Measurements from ENCODE around the gene HES5.

Gene HES5

GRCh38 chr1:2559509-2560298 lies 29.6 kb upstream of the HES5 start:
- no peak overlapping the region for H3K27ac ChIP-seq (ENCODE audit: poor library complexity, severe bottlenecking)
- H3K36me3 ChIP-seq (ENCODE audit: low read depth) = no peaks in the 10 kb centered on the region
- TF ChIP-seq, protein P1, sequence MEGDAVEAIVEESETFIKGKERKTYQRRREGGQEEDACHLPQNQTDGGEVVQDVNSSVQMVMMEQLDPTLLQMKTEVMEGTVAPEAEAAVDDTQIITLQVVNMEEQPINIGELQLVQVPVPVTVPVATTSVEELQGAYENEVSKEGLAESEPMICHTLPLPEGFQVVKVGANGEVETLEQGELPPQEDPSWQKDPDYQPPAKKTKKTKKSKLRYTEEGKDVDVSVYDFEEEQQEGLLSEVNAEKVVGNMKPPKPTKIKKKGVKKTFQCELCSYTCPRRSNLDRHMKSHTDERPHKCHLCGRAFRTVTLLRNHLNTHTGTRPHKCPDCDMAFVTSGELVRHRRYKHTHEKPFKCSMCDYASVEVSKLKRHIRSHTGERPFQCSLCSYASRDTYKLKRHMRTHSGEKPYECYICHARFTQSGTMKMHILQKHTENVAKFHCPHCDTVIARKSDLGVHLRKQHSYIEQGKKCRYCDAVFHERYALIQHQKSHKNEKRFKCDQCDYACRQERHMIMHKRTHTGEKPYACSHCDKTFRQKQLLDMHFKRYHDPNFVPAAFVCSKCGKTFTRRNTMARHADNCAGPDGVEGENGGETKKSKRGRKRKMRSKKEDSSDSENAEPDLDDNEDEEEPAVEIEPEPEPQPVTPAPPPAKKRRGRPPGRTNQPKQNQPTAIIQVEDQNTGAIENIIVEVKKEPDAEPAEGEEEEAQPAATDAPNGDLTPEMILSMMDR (IDR thresholded peaks at IDR 0.05; ENCODE audit: poor library complexity, severe bottlenecking) = no peak
- H3K4me1 ChIP-seq (ENCODE audit: insufficient read depth, poor library complexity, severe bottlenecking) = peaks cover 5% of the 10 kb centered on the region
- no peaks in the 10 kb centered on the region for H3K9me3 ChIP-seq (ENCODE audit: severe bottlenecking)
- no peak overlapping the region for H3K4me3 ChIP-seq (ENCODE audit: severe bottlenecking)
- no peaks in the 10 kb centered on the region for H3K27me3 ChIP-seq (ENCODE audit: insufficient read depth, poor library complexity, severe bottlenecking)
- DNase-seq (ENCODE audit: low spot score) (no peak), ATAC-seq (ENCODE audit: low read depth) (no peak)

GRCh38 chr1:2558861-2559260 lies 28.8 kb upstream of the HES5 start:
- Histone ChIP-seq H3K36me3 (ENCODE audit: low read depth) (no peaks in the 10 kb centered on the region), H3K4me3 (ENCODE audit: severe bottlenecking) (no peak overlapping the region), H3K27me3 (ENCODE audit: insufficient read depth, poor library complexity, severe bottlenecking) (no peaks in the 10 kb centered on the region), H3K4me1 (ENCODE audit: insufficient read depth, poor library complexity, severe bottlenecking) (peaks cover 5% of the 10 kb centered on the region), H3K27ac (ENCODE audit: poor library complexity, severe bottlenecking) (no peak overlapping the region), H3K9me3 (ENCODE audit: severe bottlenecking) (no peaks in the 10 kb centered on the region)
- DNase-seq (ENCODE audit: low spot score) (no peak), ATAC-seq (ENCODE audit: low read depth) (no peak)
- TF ChIP-seq, protein P1 (IDR thresholded peaks at IDR 0.05; ENCODE audit: poor library complexity, severe bottlenecking) = no peak

- TF ChIP-seq, protein P1 (IDR thresholded peaks at IDR 0.05; ENCODE audit: poor library complexity, severe bottlenecking) = no peak
- peaks cover 5% of the 10 kb centered on the region for H3K4me1 ChIP-seq (ENCODE audit: insufficient read depth, poor library complexity, severe bottlenecking)
- H3K27me3 ChIP-seq (ENCODE audit: insufficient read depth, poor library complexity, severe bottlenecking) = no peaks in the 10 kb centered on the region
- ATAC-seq (ENCODE audit: low read depth) (no peak), DNase-seq (ENCODE audit: low spot score) (no peak)
- H3K9me3 ChIP-seq (ENCODE audit: severe bottlenecking) = no peaks in the 10 kb centered on the region
- H3K36me3 ChIP-seq (ENCODE audit: low read depth) = no peaks in the 10 kb centered on the region
- no peak overlapping the region for H3K27ac ChIP-seq (ENCODE audit: poor library complexity, severe bottlenecking)
- no peak overlapping the region for H3K4me3 ChIP-seq (ENCODE audit: severe bottlenecking)
Observed at GRCh38 chr1:2558420-2558819, 28.4 kb upstream of the HES5 start.

GRCh38 chr1:2557482-2558400 lies 27.7 kb upstream of the HES5 start:
- Histone ChIP-seq H3K27me3 (ENCODE audit: insufficient read depth, poor library complexity, severe bottlenecking) (no peaks in the 10 kb centered on the region), H3K27ac (ENCODE audit: poor library complexity, severe bottlenecking) (no peak overlapping the region), H3K9me3 (ENCODE audit: severe bottlenecking) (no peaks in the 10 kb centered on the region), H3K4me3 (ENCODE audit: severe bottlenecking) (no peak overlapping the region), H3K36me3 (ENCODE audit: low read depth) (no peaks in the 10 kb centered on the region), H3K4me1 (ENCODE audit: insufficient read depth, poor library complexity, severe bottlenecking) (peaks cover 5% of the 10 kb centered on the region)
- ATAC-seq (ENCODE audit: low read depth) = no peak
- TF ChIP-seq, protein P1 (IDR thresholded peaks at IDR 0.05; ENCODE audit: poor library complexity, severe bottlenecking) = no peak
- no peak for DNase-seq (ENCODE audit: low spot score)

Measured in RWPE2 (cell line).